HG03469 (cell line): Measurements from ENCODE around the gene BBS12.
A peak's percentile ranks its signal among the peaks of the same experiment; 100 is the strongest.
"Not testable (repeated sequence)": the region's sequence is repeated elsewhere in the genome, so short reads cannot be mapped to it uniquely, and the experiment has no call there.

Experiments used
- ATAC-seq: cut with Tn5 transposase; IDR thresholded peaks from one replicate; pipeline ENCODE4 v1.9.1; 2021; ENCODE audit warnings: mild to moderate bottlenecking, moderate library complexity, moderate number of reproducible peaks; ENCODE audit not compliant: unreplicated experiment

Gene BBS12

DNA sequence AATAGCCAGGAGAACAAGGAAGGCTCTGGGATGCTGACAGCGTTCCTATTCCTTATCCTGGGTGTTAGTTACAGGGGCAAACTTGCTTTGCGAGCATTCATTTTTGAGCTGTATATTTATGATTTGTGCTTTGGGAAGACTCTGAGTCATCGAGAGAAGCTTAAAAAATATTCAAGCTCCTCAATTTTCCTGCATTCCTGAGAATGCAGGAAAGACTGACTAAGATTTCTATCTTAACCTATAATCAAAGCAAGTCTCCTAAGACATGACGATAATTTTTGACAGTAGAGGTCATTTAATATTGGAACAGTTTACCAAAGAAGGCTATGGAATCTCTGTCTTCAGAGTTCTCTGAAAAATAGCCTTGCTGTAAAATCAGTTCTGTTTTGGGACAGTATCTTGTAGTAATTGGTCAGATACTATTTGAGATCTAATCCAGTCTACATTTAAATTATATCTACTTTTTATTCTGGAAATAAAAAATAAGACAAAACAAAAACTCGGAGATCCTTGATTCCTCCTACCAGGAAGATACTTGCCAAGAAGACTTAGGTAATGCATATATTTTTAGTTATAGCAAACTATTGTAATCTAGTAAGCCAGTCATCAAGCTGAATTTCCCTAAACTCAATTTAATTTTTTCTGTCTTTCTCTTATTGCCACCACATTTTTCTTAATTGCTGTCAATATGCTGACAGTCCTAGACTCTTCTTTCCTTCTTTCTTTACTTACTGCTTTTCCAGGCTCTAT lies 31.7 kb downstream of the BBS12 start:
- ATAC-seq: peak; percentile 9

DNA sequence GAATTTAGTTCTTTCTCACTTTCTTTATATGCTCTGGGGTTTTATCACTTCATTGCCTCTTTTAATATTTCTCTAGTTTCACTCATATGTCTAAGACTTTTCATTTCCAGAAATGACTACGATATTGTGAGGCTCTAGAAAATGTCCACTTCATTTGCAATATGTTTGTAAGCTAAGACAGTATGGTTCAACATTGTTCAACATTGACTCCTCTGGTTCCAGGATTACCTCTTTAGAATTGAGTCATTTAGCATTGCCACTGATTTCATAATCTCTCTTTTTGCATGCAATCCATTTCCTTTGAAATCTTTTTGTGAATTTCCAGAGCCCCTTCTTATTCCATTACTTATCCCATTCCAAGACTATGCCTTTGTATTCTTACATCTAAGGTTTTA lies 32.3 kb downstream of the BBS12 start:
- peak; percentile 79 for ATAC-seq

DNA sequence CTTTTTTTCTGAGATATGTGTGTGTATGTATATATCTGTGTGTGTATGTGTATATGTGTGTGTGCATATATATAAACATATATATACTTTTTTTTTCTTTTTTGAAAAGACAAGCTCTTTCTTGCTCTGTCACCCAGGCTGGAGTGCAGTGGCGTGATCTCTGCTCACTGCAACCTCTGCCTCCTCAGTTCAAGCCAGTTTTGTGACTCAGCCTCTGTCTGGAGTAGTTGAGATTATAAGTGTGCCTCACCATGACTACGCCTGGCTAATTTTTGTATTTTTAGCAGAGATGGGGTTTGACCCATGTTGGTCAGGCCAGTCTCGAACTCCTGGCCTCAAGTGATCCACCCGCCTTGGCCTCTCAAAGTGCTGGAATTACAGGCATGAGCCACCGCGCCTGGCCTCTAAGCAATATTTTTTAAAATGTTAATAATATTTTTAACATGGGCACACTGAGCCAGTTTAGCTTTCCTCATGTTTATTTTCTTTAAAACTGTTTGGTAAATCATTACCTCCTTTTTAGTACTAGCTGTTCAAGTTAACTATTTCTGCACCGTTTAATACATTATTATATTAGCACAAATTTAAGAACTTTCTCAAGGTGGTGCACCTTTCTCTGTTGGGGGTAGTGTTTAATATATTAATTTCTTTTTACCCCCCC lies 33.3 kb downstream of the BBS12 start:
- ATAC-seq: no peak

DNA sequence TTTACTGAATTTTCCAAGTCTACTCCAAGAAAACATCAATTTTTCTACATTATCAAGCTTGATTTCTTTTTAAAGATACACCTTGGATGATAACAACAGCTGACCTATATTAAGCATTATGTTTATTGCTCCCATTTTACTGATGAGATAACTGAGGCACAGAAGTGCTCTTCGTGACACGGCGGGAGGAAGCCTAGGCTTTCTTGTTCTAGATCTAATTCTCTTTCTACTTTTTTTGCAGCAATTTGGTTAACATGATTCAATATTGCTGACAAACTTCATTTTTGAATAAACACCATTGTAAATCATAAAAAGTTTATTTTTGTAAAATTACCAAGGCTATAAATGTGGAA lies 33.8 kb downstream of the BBS12 start:
- ATAC-seq: no peak

DNA sequence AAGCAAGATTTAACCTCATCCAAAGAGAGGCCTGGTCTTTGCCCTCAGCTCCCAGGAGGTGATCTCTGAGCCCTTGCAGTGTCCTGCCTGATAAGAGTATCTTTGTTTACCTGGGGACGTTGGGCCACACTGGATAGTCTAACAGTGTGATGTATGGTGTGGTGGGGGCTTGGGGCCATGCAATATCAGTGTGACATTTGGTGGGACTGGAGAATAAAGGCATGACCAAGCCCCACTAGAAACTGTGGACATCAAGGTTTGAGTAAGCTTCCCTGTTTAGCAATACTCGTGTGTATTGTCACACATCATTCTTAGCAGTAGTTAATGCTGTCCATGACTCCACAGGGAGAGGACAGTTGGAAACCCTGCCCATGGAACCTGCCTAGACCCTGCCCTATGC lies 34.4 kb downstream of the BBS12 start:
- ATAC-seq: no peak

DNA sequence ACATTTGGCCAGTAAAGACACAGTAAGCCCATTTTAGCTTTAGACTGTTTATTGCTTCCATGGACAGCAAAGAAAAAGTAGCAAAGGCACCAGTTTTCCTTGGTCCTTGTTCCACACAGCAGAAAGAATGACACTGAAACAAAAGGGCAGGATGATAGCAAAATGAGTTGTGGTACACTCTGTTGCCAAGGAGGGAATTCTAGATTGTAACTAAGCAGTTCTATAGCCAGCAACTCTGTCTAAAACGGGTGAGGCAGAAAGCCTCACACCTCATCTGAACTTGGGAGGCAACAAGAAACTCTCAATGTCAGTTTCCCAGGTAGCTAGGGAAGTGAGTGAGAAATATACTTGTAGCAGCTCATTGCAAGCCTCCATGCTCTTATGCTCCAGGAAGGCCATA lies 39.2 kb downstream of the BBS12 start:
- no peak for ATAC-seq

DNA sequence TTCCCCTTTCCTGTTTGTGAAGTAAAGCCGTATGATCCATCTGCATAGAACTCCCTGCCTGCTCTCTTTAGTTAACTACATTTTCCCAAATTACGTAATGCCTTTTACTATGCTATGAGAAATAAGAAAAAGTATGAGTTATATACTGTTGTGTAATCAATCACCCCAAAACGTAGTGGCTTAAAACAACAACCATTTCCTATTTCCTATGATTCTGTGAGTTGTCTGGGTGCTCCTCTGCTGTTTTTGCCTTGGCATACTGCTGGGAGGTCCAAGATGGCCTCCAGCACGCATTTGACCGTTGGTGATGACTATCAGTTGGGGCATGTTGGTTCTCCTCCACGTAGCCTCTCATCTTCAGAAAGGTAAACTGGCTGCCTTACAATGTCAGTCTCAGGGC lies 39.8 kb downstream of the BBS12 start:
- ATAC-seq: no peak

DNA sequence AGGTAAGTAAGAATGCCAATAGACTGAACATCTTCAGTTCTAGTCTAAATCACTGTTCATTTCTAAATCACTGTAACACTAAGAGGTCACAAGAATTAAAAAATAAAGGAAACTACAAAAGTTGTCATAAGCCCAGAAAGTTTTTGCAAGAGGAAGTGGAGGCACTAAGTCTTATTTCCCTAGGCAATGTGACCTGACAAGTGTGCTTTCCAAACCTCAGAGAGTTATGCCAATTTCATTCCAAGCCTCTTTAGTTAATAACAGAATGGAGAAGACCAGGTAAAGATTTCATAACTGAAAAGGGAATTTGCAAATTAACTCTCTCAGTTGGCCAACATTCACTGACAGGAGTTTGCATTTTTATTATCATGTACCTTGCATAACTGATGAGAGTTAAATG lies 40.5 kb downstream of the BBS12 start:
- ATAC-seq: no peak

DNA sequence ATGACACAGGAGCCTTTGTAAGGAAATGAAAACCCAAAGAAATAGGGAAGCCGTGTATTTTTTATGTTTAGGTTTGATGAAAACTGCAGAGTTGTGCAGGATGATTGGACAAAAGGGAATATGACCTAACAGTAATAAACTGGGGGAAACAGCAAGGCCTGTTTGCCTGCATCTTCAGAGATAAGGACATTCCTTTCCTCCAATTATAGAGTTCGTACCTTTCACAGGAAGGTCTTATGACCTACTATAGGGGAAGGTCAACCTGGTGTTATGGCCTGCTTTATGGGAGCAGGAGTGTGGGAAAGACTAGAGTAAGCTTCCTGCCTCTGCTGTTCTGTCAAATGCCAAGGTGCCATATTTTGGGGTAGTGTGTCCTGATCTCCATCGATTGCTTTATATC lies 42.5 kb downstream of the BBS12 start:
- ATAC-seq: no peak

DNA sequence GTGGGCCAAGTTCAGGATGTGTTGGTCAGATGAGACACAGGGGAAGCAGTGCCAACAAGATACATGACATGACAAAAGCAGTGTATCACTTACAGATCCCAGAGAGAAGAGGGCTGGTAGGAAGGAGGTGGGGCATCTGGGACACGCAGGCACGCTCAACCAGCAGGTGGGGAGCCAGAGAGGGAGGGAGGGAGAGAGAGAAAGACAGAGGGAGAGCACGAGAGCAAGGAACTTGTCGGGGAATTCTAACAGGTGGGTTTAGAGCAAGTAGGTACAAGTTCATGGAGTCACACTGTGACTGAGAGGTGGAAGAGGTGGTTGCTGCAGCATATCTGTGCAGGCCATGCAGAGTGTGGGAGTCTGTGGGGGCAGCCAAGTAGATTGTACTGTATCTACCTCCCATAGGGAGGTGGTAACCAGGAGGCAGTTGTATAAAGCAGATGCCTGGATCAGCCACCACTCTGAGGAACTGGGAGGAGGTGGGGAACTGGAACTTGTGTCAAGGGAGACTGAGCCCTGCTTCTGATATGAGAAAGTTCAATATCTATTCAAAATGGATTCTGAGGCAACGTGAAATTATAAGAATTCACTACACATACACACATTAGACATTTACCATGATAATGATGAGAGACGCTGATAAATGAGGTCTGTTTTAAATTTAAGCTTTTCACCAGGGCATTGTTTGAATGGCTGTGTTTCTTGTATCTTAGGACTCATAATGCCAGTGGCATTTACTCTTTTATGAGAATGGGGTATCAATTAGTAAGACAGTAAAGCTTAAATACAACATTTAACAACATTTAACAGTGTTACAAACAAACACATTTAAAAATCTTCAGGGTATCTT lies 43.7 kb downstream of the BBS12 start:
- ATAC-seq: no peak

DNA sequence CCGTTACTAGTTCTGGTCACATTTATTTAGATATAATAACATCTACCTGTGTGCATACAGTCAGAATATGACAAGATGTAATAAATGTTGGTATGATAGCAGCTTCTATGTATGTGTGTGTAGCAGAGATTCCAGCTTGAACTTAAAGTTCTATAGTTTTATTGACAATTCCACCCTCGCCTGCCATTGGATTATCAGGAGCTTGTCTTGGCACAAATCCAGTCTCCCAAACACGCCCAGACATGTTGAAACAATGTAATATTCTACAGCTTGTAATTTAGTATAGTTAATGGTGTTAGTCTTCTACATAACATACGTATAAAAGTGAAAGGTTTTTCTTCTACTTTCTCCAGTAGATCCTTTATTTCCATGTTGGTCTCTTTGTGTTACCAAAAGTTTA lies 44.4 kb downstream of the BBS12 start:
- no peak for ATAC-seq

DNA sequence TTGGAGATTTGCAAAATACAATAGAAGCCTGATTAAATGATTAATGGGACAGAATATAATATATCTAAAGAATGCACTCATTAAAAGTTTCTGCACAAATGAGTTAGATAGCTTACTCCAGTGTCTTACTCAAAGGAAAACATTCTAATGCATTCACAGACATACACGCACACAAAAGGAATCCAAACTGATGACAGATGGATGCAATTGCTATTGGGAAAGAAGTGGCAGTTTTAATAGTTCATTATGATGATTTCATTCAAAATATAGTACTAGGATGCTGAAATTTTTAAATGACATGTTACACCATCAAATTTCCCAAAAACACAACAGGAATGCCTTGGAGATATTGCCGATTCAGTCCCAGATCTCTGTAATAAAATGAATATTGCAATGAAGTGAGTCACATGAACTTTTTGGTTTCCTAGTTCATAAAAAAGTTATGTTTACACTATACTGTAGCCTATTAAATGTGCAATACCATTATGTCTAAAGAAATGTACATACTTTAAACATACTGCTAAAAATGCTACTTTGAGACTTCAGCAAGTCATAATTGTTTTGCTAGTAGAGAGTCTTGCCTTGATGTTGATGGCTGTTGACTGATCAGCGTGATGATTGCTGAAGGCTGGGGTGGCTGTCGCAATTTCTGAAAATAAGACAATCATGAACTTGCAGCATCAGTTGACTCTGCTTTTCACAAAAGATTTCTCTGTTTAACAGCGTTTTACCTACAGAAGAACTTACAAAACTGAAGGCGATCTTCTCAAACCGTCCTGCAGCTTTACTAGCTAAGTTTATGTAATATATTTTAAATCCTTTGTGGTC lies 45.6 kb downstream of the BBS12 start:
- ATAC-seq: no peak

DNA sequence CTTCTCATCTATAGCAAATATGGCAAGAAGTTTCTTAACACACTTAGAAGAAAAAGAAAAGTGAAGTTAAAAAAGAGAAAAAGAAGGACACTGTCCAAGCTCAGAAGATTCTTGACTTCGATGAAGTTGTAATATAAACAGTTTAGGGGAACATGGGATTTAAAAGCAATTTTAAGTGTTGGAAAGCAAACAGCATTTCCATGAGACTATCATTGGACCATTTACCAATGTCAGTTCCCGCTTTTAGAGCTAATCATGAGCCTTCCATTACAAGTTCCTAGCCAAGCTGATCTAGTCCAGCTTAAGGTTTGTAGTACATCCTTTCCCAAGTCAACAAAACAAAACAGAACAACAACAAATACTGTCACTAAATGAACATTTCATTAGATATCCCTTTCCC lies 49.0 kb downstream of the BBS12 start:
- ATAC-seq: no peak

DNA sequence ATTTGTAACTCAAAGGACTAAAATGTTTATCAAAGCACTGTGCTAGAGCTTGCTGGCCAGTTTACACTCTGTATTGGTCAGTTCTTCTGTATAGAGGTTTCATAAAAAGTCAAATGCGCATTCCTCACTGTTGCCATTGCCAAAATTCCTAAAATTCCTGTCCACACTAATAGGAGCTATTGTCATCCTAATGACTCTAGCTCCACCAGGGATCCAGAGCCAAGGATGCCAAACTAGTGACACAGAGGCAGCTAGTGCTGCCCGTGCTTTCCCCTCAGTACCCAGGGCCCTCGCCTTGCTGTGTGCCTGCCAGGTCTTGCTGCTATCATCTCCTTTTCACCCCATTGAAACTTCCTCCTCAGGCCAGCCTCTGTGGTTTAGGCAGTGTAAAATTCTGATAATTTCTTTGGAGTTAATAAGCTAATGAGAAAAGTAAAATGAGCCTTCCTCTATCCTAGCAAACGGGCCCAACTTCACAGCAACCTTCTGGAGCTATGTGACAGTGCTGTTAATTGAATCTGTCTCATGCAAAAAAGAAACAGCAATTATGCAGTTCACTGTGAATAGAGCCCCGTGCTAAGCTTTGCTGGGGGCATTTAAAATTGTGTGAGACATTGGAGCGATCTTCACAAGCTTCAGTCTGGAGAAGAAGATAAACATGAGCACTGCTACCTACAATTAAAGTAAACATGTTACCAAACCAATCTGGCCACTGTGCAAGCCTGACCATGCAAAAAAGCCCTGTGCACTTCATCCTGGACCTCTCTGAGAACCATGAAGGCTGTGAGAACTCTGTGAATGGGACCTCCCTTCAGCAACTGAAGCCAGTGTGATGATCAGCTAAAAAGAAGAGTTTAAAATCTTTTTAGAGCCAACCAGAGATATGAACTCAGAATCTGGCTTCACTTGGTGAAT lies 51.1 kb downstream of the BBS12 start:
- ATAC-seq: no peak

DNA sequence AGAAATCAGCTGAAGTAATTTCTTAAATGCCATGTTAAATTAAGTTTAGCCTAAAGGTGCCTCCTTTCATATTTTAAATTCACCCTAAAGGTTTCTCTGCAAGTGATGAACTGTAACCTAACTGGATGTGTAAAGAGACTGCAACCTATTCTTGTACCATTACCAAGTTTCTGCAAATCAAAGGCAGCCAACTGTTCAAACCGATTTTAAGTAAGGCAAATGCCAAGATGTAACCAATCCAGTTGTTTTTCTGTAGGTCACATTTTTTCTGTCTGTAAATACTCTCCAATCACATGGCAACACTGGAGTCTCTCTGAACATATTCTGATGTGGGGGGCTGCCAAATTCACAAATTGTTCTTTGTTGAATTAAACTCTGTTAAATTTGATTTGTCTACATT lies 51.8 kb downstream of the BBS12 start:
- no peak for ATAC-seq

DNA sequence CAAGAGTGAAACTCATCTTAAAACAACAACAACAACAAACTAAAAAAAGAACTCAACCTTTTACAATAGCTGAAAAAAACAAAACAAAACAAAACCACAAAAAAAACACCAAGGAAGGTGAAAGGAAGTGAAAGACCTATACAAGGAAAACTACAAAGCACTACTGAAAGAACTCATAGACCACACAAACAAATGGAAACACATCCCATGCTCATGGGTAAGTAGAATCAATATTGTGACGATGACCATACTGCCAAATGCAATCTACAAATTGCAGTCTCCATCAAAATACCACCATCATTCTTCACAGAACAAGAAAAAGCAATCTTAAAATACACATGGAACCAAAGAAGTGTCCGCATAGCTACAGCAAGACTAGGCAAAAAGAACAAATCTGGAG lies 52.6 kb downstream of the BBS12 start:
- no peak for ATAC-seq

DNA sequence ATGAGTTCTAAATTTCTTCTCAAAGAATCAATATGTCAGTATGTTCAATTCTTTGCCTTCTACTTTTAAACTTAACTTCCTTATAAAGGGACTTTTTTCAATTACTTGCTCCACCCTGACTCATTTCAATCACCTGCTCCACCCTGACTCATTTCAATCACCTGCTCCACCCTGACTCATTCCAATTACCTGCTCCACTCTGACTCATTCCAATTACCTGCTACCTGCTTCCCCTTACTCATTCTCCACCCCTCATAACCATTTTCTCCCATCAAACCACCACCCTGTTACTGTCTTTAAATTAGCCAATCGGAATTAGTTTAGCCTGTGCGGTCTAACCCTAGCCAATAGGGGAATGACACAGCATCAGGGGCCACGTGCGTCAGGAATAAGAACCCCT lies 53.8 kb downstream of the BBS12 start:
- ATAC-seq: not testable (repeated sequence)

DNA sequence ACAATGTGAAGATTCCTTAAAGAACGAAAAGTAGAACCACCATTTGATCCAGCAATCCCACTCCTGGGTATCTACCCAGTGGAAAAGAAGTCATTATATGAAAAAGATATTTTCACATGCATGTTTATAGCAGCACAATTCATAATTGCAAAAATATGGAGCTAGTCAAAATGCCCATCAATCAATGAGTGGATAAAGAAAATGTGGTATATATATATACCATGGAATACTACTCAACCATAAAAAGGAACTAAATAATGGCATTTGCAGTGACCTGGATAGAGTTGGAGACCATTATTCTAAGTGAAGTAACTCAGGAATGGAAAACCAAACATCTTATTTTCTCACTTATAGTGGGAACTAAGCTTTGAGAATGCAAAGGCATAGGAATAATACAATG lies 54.4 kb downstream of the BBS12 start:
- ATAC-seq: not testable (repeated sequence)

DNA sequence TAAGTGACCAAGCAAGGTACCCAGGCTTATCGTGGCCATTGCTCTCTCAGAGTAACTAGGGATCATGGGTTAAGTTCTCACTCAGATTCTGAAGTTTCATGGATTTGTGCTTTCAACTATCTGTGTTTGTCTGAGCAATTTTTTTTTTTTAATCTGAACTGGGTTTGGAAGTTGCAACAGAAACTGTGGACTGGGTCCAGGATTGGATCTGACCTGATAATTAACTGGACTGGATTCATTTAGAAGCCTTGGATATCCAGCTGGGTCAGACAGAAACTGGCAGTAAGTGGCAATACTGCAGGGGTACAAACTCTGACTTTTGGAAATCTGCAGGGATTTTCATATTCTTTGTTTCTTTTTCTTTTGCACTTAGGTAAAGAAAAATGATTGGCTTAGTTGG lies 55.4 kb downstream of the BBS12 start:
- ATAC-seq: no peak

DNA sequence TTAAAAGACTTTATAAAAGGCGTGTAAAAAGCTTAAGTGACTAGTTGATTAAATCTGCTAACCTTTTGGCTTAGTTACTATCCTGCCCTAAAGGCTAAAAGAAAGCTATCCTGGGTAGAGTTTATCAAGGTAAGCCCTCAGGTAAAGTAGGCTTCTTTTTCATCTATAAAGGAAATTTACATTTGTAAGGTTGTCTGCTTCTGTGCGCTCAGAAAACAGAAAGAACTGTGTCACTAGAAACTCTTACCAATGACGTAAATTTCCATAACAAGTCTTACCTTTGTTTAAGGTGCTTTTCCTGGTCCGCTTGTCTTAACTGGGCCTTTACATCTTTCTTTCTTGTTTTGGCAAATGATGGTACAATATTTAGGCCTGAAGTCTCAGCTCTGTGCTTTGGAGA lies 56.4 kb downstream of the BBS12 start:
- no peak for ATAC-seq
